ENCODE results near the gene PTK6. TPM values are rescaled to one million over a fixed set of nuclear protein-coding genes. Genes with fewer than 3 reads are reported as not detected.
A peak's percentile ranks its signal among the peaks of the same experiment; 100 is the strongest.

The PTK6 gene
- total and polyA plus RNA-seq, 5 donors = 0.09 to 0.15 (median 0.14) TPM; not detected in 2

GRCh38 chr20:63513207-63513606, 24.0 kb downstream of the PTK6 start:
- H3K4me1 ChIP-seq (ENCODE audit: control insufficient read depth, insufficient read depth, low read length) = no peaks in the 10 kb centered on the region
- 94% methylated on average over 3 of the region's 3 CpGs for WGBS
- no peak for ATAC-seq
- H3K27me3 ChIP-seq (ENCODE audit: control insufficient read depth, insufficient read depth) = no peaks in the 10 kb centered on the region
- H3K9me3 ChIP-seq (ENCODE audit: control insufficient read depth, low read length) = no peaks in the 10 kb centered on the region
- intact Hi-C loops (cut with DNase I) = no loop called here
- H3K27ac ChIP-seq (ENCODE audit: low read length) = no peak overlapping the region
- H3K4me3 ChIP-seq (ENCODE audit: low read length) = no peak overlapping the region
- DNase-seq = no peak

- 84% methylated on average over 9 of the region's 9 CpGs for WGBS
- no peak for ATAC-seq
- no peak overlapping the region for H3K27ac ChIP-seq (ENCODE audit: low read length)
- H3K27me3 ChIP-seq (ENCODE audit: control insufficient read depth, insufficient read depth) = no peaks in the 10 kb centered on the region
- intact Hi-C loops (cut with DNase I) = no loop called here
- no peak overlapping the region for H3K4me3 ChIP-seq (ENCODE audit: low read length)
- no peaks in the 10 kb centered on the region for H3K4me1 ChIP-seq (ENCODE audit: control insufficient read depth, insufficient read depth, low read length)
- H3K9me3 ChIP-seq (ENCODE audit: control insufficient read depth, low read length) = peaks cover 8% of the 10 kb centered on the region
- no peak for DNase-seq
These were observed 28.1 kb downstream of the PTK6 start for GRCh38 chr20:63509088-63509564.

GRCh38 chr20:63508072-63508768, 29.0 kb downstream of the PTK6 start:
- ATAC-seq = no peak
- no peaks in the 10 kb centered on the region for H3K4me1 ChIP-seq (ENCODE audit: control insufficient read depth, insufficient read depth, low read length)
- H3K9me3 ChIP-seq (ENCODE audit: control insufficient read depth, low read length) = peaks cover 8% of the 10 kb centered on the region
- WGBS = 91% methylated on average over 33 of the region's 33 CpGs
- H3K27me3 ChIP-seq (ENCODE audit: control insufficient read depth, insufficient read depth) = no peaks in the 10 kb centered on the region
- no peak overlapping the region for H3K27ac ChIP-seq (ENCODE audit: low read length)
- no peak overlapping the region for H3K4me3 ChIP-seq (ENCODE audit: low read length)
- intact Hi-C loops (cut with DNase I) = no loop called here
- peak in 1 of 3 donors; percentile 37 for DNase-seq

DNA sequence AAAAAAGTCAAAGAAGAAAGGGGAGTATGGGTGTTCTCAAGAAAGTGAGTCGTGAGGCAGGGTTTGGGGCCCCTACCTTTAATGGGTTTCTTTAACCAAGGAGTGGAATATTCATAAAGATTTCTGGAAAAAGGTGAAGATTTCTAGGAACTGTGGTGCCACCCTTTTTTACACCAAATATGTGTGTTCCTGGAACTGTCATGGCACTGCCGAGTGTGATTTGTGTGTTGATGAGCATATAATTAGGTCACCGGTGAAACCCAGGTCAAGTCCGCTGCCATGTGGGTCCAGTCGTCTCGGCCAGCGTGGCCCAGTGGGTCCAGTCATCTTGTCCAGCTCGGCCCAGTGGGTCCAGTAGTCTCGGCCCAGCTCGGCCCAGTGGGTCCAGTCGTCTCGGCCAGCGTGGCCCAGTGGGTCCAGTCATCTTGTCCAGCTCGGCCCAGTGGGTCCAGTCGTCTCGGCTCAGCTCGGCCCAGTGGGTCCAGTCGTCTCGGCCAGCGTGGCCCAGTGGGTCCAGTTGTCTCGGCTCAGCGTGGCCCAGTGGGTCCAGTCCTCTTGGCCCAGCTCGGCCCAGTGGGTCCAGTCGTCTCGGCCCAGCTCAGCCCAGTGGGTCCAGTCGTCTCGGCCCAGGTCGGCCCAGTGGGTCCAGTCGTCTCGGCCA, 30.0 kb downstream of the PTK6 start:
- Histone ChIP-seq H3K4me3 (ENCODE audit: low read length) (no peak overlapping the region), H3K4me1 (ENCODE audit: control insufficient read depth, insufficient read depth, low read length) (no peaks in the 10 kb centered on the region), H3K27ac (ENCODE audit: low read length) (no peak overlapping the region), H3K9me3 (ENCODE audit: control insufficient read depth, low read length) (peaks cover 8% of the 10 kb centered on the region), H3K27me3 (ENCODE audit: control insufficient read depth, insufficient read depth) (no peaks in the 10 kb centered on the region)
- WGBS = 92% methylated on average over 30 of the region's 30 CpGs
- peak in 2 of 3 donors; percentile 25 to 53 for DNase-seq
- intact Hi-C loops (cut with DNase I) = no loop called here
- no peak for ATAC-seq

GRCh38 chr20:63505723-63506122, 31.5 kb downstream of the PTK6 start:
- H3K27me3 ChIP-seq (ENCODE audit: control insufficient read depth, insufficient read depth) = no peaks in the 10 kb centered on the region
- intact Hi-C loops (cut with DNase I) = no loop called here
- 89% methylated on average over 12 of the region's 12 CpGs for WGBS

DNA sequence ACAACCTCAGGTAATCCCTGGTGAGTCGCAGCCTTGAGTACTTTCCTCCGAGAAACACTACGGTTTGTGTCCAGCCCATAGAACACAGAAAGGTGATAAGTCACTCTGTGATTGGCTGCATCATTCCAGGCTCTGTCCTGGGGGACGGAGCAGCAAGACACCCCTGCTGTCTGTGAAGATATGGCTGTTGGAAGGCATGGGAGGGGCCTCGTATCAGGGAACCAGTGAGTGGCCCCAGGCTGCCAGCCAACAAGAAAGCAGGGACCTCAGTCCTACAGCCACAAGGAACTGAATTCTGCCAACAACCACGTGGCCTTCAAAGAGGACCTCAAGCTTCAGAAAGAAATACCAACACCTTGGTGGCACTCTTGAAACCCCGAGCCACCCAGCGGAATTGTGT, 31.9 kb downstream of the PTK6 start:
- peaks cover 3% of the 10 kb centered on the region for H3K4me1 ChIP-seq (ENCODE audit: control insufficient read depth, insufficient read depth, low read length)
- no peaks in the 10 kb centered on the region for H3K27me3 ChIP-seq (ENCODE audit: control insufficient read depth, insufficient read depth)
- peaks cover 8% of the 10 kb centered on the region for H3K9me3 ChIP-seq (ENCODE audit: control insufficient read depth, low read length)
- H3K4me3 ChIP-seq (ENCODE audit: low read length) = no peak overlapping the region
- H3K27ac ChIP-seq (ENCODE audit: low read length) = no peak overlapping the region
- WGBS = 87% methylated on average over 8 of the region's 8 CpGs
- intact Hi-C loops (cut with DNase I) = no loop called here
- ATAC-seq (no peak), DNase-seq (no peak)

More at GRCh38 chr20:63505723-63506122, 31.5 kb downstream of the PTK6 start:
- Histone ChIP-seq H3K4me3 (ENCODE audit: low read length) (no peak overlapping the region), H3K9me3 (ENCODE audit: control insufficient read depth, low read length) (peaks cover 8% of the 10 kb centered on the region), H3K4me1 (ENCODE audit: control insufficient read depth, insufficient read depth, low read length) (peaks cover 1% of the 10 kb centered on the region), H3K27ac (ENCODE audit: low read length) (no peak overlapping the region)
- DNase-seq (no peak), ATAC-seq (no peak)

DNA sequence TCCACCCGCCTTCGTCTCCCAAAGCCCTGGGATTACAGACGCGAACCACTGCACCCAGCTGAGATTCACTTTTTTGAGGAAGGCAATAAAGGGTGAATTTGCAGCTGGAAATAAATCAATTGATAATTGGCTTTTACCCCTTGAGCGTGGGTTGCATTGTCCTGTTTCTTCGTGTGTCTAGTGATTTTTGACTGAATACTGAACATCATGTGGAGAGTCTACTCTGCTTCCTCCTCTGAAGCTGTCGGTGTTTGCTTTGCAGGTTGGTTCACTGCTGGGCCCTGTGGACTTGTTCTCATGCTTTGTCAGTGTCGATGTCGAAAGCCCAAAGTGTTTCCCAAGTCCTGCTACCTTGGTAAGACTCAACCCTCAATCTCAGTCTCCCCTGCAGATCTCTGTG, 32.5 kb downstream of the PTK6 start:
- Histone ChIP-seq H3K9me3 (ENCODE audit: control insufficient read depth, low read length) (peaks cover 8% of the 10 kb centered on the region), H3K27ac (ENCODE audit: low read length) (no peak overlapping the region), H3K4me1 (ENCODE audit: control insufficient read depth, insufficient read depth, low read length) (peaks cover 3% of the 10 kb centered on the region), H3K4me3 (ENCODE audit: low read length) (no peak overlapping the region), H3K27me3 (ENCODE audit: control insufficient read depth, insufficient read depth) (no peaks in the 10 kb centered on the region)
- intact Hi-C loops (cut with DNase I) = no loop called here
- 89% methylated on average over 9 of the region's 9 CpGs for WGBS
- no peak for DNase-seq
- ATAC-seq = no peak

DNA sequence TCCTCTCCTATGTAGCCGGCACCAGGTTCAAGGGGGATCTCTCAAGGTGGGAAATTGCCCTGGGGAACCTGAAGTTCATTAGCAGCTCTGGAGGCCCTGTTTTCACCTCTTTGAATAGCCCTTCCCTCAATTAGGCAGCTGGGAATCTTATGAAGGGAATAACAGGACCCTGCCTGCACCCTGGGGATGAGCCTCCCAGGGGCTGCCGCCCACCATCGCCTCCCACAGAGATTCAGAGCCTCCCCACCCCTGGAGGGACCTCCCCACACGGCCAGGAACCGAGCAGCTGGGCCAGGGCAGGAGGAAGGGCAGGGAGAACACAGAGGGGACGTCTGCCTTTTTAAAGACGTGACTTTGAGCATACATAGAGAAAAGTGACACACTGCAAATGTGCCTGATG, 33.7 kb downstream of the PTK6 start:
- Histone ChIP-seq H3K4me1 (ENCODE audit: control insufficient read depth, insufficient read depth, low read length) (peaks cover 3% of the 10 kb centered on the region), H3K9me3 (ENCODE audit: control insufficient read depth, low read length) (peaks cover 8% of the 10 kb centered on the region), H3K4me3 (ENCODE audit: low read length) (no peak overlapping the region), H3K27me3 (ENCODE audit: control insufficient read depth, insufficient read depth) (no peaks in the 10 kb centered on the region), H3K27ac (ENCODE audit: low read length) (no peak overlapping the region)
- DNase-seq = peak in 1 of 3 donors; percentile 29
- 40% methylated on average over 7 of the region's 7 CpGs for WGBS
- no peak for ATAC-seq
- intact Hi-C loops (cut with DNase I) = no loop called here

DNA sequence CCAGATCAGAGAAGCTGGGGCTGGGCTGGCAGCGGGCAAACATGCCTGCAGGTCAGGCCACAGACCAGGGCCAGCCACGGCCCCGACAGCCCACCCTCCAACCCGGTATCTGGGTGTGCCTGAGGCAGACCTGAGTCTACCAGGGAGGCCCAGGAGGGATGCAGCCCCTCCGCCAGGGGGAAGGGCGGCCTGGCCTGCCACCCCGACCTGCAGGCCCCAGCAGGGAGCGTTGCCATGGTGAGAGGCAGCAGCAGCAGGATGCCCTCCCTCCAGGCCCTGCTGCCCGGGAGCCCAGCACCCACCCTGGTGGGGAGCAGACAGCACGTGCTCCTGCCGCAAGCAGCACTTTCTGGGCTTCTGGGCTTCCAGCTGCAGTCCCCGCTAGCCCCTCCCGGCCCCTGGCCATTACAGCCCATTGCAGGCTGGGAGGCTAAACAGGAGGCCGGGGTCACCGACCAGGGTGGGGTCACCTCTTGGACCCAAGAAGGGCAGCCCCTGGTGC, 34.5 kb downstream of the PTK6 start:
- ATAC-seq = no peak
- no peak overlapping the region for H3K27ac ChIP-seq (ENCODE audit: low read length)
- DNase-seq = peak in 2 of 3 donors; percentile 39 to 52
- peaks cover 3% of the 10 kb centered on the region for H3K4me1 ChIP-seq (ENCODE audit: control insufficient read depth, insufficient read depth, low read length)
- no peak overlapping the region for H3K4me3 ChIP-seq (ENCODE audit: low read length)
- 65% methylated on average over 15 of the region's 15 CpGs for WGBS
- no peaks in the 10 kb centered on the region for H3K27me3 ChIP-seq (ENCODE audit: control insufficient read depth, insufficient read depth)
- peaks cover 8% of the 10 kb centered on the region for H3K9me3 ChIP-seq (ENCODE audit: control insufficient read depth, low read length)
- intact Hi-C loops (cut with DNase I) = no loop called here

DNA sequence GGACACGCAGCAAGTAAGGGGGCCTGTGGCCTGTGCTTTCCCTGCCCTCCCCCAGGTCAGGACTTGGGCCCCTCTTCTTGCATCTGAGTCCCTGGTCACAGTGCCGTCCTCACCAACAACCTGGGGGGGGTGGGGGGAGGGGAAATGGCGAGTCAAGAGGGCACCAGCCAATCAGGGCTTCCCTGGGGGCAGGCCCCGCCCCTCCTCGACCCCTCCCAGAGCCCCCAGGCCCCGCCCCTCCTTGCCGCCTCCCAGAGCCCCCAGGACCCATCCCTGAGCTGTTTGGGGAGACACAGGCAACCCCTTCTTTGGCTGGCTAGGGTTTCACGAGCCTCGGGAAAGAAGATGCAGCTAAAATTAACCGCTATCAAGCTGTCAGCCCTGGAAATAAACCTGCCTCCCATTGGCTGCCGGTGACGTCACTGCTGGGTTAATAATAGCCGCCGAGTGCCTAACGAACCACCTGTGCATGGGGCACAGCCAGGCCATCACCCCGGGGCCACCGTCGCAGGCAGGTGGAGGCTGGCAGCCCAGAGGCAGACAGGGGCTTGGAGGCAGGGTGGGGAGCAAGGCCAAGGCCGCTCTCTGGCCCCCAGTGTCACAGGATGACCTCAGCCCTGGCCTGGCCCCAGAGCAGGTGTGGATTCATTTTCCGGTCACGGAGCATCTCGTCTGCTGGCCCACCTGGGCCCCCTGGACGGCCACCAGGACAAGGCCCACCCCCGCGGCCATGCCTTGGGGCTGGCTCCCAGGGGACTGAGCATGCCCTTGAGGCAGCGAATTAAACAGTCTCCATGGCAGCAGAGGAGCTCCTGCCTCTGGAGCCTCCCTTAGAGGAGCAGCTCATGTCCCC, 35.1 kb downstream of the PTK6 start:
- DNase-seq = peak; percentile 52 to 84 (median 80)
- H3K9me3 ChIP-seq (ENCODE audit: control insufficient read depth, low read length) = peaks cover 8% of the 10 kb centered on the region
- H3K4me1 ChIP-seq (ENCODE audit: control insufficient read depth, insufficient read depth, low read length) = peaks cover 3% of the 10 kb centered on the region
- peak overlapping the region; percentile 44 for H3K27ac ChIP-seq (ENCODE audit: low read length)
- WGBS = 20% methylated on average over 26 of the region's 26 CpGs
- intact Hi-C loops (cut with DNase I) = no loop called here
- peak; percentile 27 to 29 for ATAC-seq
- H3K4me3 ChIP-seq (ENCODE audit: low read length) = no peak overlapping the region
- H3K27me3 ChIP-seq (ENCODE audit: control insufficient read depth, insufficient read depth) = no peaks in the 10 kb centered on the region

Measured in right cardiac atrium (tissue), 5 donors.